H9 (cell line): ENCODE data around the gene TMC2. TPM values are rescaled to one million over a fixed set of nuclear protein-coding genes. Genes with fewer than 3 reads are reported as not detected.

Experiments used
- DNase-seq: peaks from one replicate; pipeline ENCODE4 v3.0.0-alpha.2; 2017
- H2AFZ ChIP-seq: one replicate; pipeline ENCODE4 v1.6.1; 2013; ENCODE audit warnings: mild to moderate bottlenecking, low read length, control low read depth, moderate library complexity
- H2AK5ac ChIP-seq: 2 replicates; pipeline ENCODE4 v1.6.1; 2013; ENCODE audit warnings: low read length, control low read depth, mixed read lengths; ENCODE audit not compliant: insufficient read length
- H2BK120ac ChIP-seq: one replicate; pipeline ENCODE4 v1.6.1; 2013; ENCODE audit warnings: low read depth, mild to moderate bottlenecking, low read length, control low read depth, inconsistent platforms; ENCODE audit not compliant: poor library complexity, severe bottlenecking
- H2BK12ac ChIP-seq: 2 replicates; pipeline ENCODE4 v1.6.1; 2013; ENCODE audit warnings: low read length, control low read depth, mixed read lengths, low read depth; ENCODE audit not compliant: insufficient read length
- H2BK15ac ChIP-seq: 2 replicates; pipeline ENCODE4 v1.6.1; 2013; ENCODE audit warnings: low read depth, low read length, control low read depth
- H2BK20ac ChIP-seq: one replicate; pipeline ENCODE4 v1.6.1; 2013; ENCODE audit warnings: low read depth, mild to moderate bottlenecking, low read length, control low read depth, inconsistent platforms; ENCODE audit not compliant: poor library complexity, severe bottlenecking
- H2BK5ac ChIP-seq: 2 replicates; pipeline ENCODE4 v1.6.1; 2013; ENCODE audit warnings: low read length, control low read depth, mixed read lengths; ENCODE audit not compliant: insufficient read length
- H3K14ac ChIP-seq: 2 replicates; pipeline ENCODE4 v1.6.1; 2013; ENCODE audit warnings: low read length, control low read depth; ENCODE audit not compliant: insufficient read depth
- H3K18ac ChIP-seq: 2 replicates; pipeline ENCODE4 v1.6.1; 2013; ENCODE audit warnings: low read depth, mild to moderate bottlenecking, mixed read lengths, low read length, control low read depth; ENCODE audit not compliant: insufficient read length
- H3K23ac ChIP-seq: 2 replicates; pipeline ENCODE4 v1.6.1; 2013; ENCODE audit warnings: low read length, control low read depth, mixed read lengths, low read depth; ENCODE audit not compliant: insufficient read length
- H3K23me2 ChIP-seq: 2 replicates; pipeline ENCODE4 v1.6.1; 2013; ENCODE audit warnings: low read depth, mild to moderate bottlenecking, mixed read lengths, low read length, control low read depth; ENCODE audit not compliant: insufficient read length, poor library complexity, severe bottlenecking
- H3K27ac ChIP-seq: 2 replicates; pipeline ENCODE4 v1.5.1; 2013; ENCODE audit warnings: low read length, control low read depth, mixed read lengths, low read depth; ENCODE audit not compliant: insufficient read length
- H3K27me3 ChIP-seq: 2 replicates; pipeline ENCODE4 v1.6.1; 2013; ENCODE audit warnings: low read length, control low read depth, inconsistent platforms; ENCODE audit not compliant: insufficient read depth
- H3K4ac ChIP-seq: 2 replicates; pipeline ENCODE4 v1.6.1; 2013; ENCODE audit warnings: low read depth, mild to moderate bottlenecking, control low read depth, inconsistent platforms, low read length, moderate library complexity
- H3K4me1 ChIP-seq: 2 replicates; pipeline ENCODE4 v1.6.1; 2013; ENCODE audit warnings: low read length, control low read depth, inconsistent platforms; ENCODE audit not compliant: insufficient read depth
- H3K4me2 ChIP-seq: 2 replicates; pipeline ENCODE4 v1.6.1; 2013; ENCODE audit warnings: low read length, control low read depth, mixed read lengths; ENCODE audit not compliant: insufficient read length, insufficient read depth
- H3K56ac ChIP-seq: 2 replicates; pipeline ENCODE4 v1.6.1; 2013; ENCODE audit warnings: low read depth, mild to moderate bottlenecking, mixed read lengths, low read length, control low read depth; ENCODE audit not compliant: insufficient read length
- H3K79me1 ChIP-seq: 2 replicates; pipeline ENCODE4 v1.6.1; 2013; ENCODE audit warnings: low read depth, mild to moderate bottlenecking, moderate library complexity, low read length, control low read depth, inconsistent platforms; ENCODE audit not compliant: insufficient read depth, poor library complexity, severe bottlenecking
- H3K79me2 ChIP-seq: 2 replicates; pipeline ENCODE4 v1.6.1; 2013; ENCODE audit warnings: low read length, control low read depth, inconsistent platforms; ENCODE audit not compliant: insufficient read depth
- H3K9ac ChIP-seq: 2 replicates; pipeline ENCODE4 v1.6.1; 2013; ENCODE audit warnings: low read length, control low read depth, mixed read lengths; ENCODE audit not compliant: insufficient read length; ENCODE audit errors: extremely low read depth
- H3K9me3 ChIP-seq: one replicate; pipeline ENCODE4 v1.6.1; 2013; ENCODE audit warnings: low read depth, low read length, inconsistent platforms; ENCODE audit not compliant: control insufficient read depth
- H3T11ph ChIP-seq: one replicate; pipeline ENCODE4 v1.6.1; 2013; ENCODE audit warnings: mild to moderate bottlenecking, low read length, control low read depth, inconsistent platforms
- H4K20me1 ChIP-seq: one replicate; pipeline ENCODE4 v1.6.1; 2013; ENCODE audit not compliant: control insufficient read depth, insufficient read length, insufficient read depth
- H4K5ac ChIP-seq: 2 replicates; pipeline ENCODE4 v1.6.1; 2013; ENCODE audit warnings: low read depth, mild to moderate bottlenecking, mixed read lengths, low read length, control low read depth; ENCODE audit not compliant: insufficient read length
- H4K8ac ChIP-seq: replicated peaks from 2 replicates; pipeline ENCODE4 v1.6.1; 2013; ENCODE audit warnings: low read length, control low read depth, mixed read lengths, low read depth; ENCODE audit not compliant: insufficient read length
- H4K91ac ChIP-seq: 2 replicates; pipeline ENCODE4 v1.6.1; 2013; ENCODE audit warnings: low read depth, mild to moderate bottlenecking, moderate library complexity, mixed read lengths, low read length, control low read depth; ENCODE audit not compliant: insufficient read length
- H3K27ac Mint-ChIP-seq, 3 experiments: 2 replicates in 2 of 3; 3 replicates in 1 of 3; pipeline ENCODE4 v1.8.0; 2020 to 2021; ENCODE audit warnings: mixed read lengths in 3 of 3, mild to moderate bottlenecking in 1 of 3, moderate library complexity in 1 of 3
- H3K27me3 Mint-ChIP-seq: 2 replicates; pipeline ENCODE4 v1.8.0; 2021; ENCODE audit warnings: low read depth, mild to moderate bottlenecking, moderate library complexity, mixed read lengths
- H3K36me3 Mint-ChIP-seq, 3 experiments: 2 replicates in 2 of 3; 3 replicates in 1 of 3; pipeline ENCODE4 v1.8.0; 2020 to 2021; ENCODE audit warnings: low read depth in 3 of 3, mixed read lengths in 3 of 3; ENCODE audit not compliant: insufficient read depth in 1 of 3
- H3K4me1 Mint-ChIP-seq, 2 experiments: 2 replicates each; pipeline ENCODE4 v1.8.0; 2020; ENCODE audit warnings: mixed read lengths in 2 of 2
- H3K4me3 Mint-ChIP-seq, 2 experiments: 2 replicates in 1 of 2; 3 replicates in 1 of 2; pipeline ENCODE4 v1.8.0; 2020 to 2021; ENCODE audit warnings: mild to moderate bottlenecking in 2 of 2, mixed read lengths in 2 of 2, moderate library complexity in 1 of 2
- H3K9me3 Mint-ChIP-seq, 2 experiments: 2 replicates in 1 of 2; 3 replicates in 1 of 2; pipeline ENCODE4 v1.8.0; 2020; ENCODE audit warnings: mild to moderate bottlenecking in 2 of 2, mixed read lengths in 2 of 2, moderate library complexity in 1 of 2
- WGBS: extraction: QIAGEN DNeasy Blood & Tissue Kit; methylation state at CpG from one replicate; pipeline ENCODE4 v1.1.7; 2013; ENCODE audit warnings: missing lambda C conversion rate, low lambda C conversion rate, mixed read lengths; ENCODE audit not compliant: insufficient read length; ENCODE audit errors: extremely low coverage; 5-methylcytosine and 5-hydroxymethylcytosine counted together
- total RNA-seq: library from RNA; stranded (reverse); gene quantifications from 2 replicates; pipeline ENCODE4 v1.2.1, GENCODE V29; 2021
- TF ChIP-seq, protein P1 (sequence below): fragments of 200-600 bp; sonication (generic); conservative IDR thresholded peaks from 3 replicates; pipeline ENCODE4 v1.8.0; 2021; ENCODE audit warnings: antibody characterized with exemption, mild to moderate bottlenecking

Gene TMC2
- total RNA-seq, 1 experiment from 2014 or later = not detected

GRCh38 chr20:2690718-2691117 is 154.3 kb downstream of the TMC2 start:
- TF ChIP-seq, protein P1, sequence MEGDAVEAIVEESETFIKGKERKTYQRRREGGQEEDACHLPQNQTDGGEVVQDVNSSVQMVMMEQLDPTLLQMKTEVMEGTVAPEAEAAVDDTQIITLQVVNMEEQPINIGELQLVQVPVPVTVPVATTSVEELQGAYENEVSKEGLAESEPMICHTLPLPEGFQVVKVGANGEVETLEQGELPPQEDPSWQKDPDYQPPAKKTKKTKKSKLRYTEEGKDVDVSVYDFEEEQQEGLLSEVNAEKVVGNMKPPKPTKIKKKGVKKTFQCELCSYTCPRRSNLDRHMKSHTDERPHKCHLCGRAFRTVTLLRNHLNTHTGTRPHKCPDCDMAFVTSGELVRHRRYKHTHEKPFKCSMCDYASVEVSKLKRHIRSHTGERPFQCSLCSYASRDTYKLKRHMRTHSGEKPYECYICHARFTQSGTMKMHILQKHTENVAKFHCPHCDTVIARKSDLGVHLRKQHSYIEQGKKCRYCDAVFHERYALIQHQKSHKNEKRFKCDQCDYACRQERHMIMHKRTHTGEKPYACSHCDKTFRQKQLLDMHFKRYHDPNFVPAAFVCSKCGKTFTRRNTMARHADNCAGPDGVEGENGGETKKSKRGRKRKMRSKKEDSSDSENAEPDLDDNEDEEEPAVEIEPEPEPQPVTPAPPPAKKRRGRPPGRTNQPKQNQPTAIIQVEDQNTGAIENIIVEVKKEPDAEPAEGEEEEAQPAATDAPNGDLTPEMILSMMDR = no peak
- H2BK15ac ChIP-seq = no peak overlapping the region
- no peak overlapping the region for H3K4ac ChIP-seq
- no peak overlapping the region for H3T11ph ChIP-seq
- no peak overlapping the region for H3K9ac ChIP-seq
- H3K18ac ChIP-seq = no peak overlapping the region
- no peaks in the 10 kb centered on the region for H3K79me2 ChIP-seq
- H4K5ac ChIP-seq = no peak overlapping the region
- peaks cover 4% of the 10 kb centered on the region for H3K23me2 ChIP-seq
- H2BK12ac ChIP-seq = no peak overlapping the region
- no peak overlapping the region for H3K27ac Mint-ChIP-seq
- H3K9me3 Mint-ChIP-seq = peaks cover 2 to 3% of the 10 kb centered on the region in 2 experiments
- no peak overlapping the region for H2AK5ac ChIP-seq
- no peak overlapping the region for H3K27ac ChIP-seq
- no peak overlapping the region for H3K56ac ChIP-seq
- H3K4me1 ChIP-seq = no peaks in the 10 kb centered on the region
- no peak overlapping the region for H2BK20ac ChIP-seq
- peaks cover 0 to 5% (median 0%) of the 10 kb centered on the region in 3 experiments; a peak in 2 of 7 replicates for H3K36me3 Mint-ChIP-seq
- peaks cover 86% of the 10 kb centered on the region for H3K27me3 Mint-ChIP-seq
- H4K8ac ChIP-seq = no peak overlapping the region
- peaks cover 52% of the 10 kb centered on the region for H3K27me3 ChIP-seq
- H4K91ac ChIP-seq = no peak overlapping the region
- no peak overlapping the region for H3K4me3 Mint-ChIP-seq
- H3K79me1 ChIP-seq = no peaks in the 10 kb centered on the region
- H3K9me3 ChIP-seq = no peaks in the 10 kb centered on the region
- no CpG with 5 or more reads among the region's 6 CpGs for WGBS
- no peak overlapping the region for H2BK5ac ChIP-seq
- H4K20me1 ChIP-seq = peaks cover 4% of the 10 kb centered on the region
- H3K23ac ChIP-seq = no peak overlapping the region
- no peak overlapping the region for H3K14ac ChIP-seq
- H2BK120ac ChIP-seq = no peak overlapping the region
- peaks cover 20 to 35% of the 10 kb centered on the region in 2 experiments for H3K4me1 Mint-ChIP-seq
- DNase-seq = no peak
- no peak overlapping the region for H2AFZ ChIP-seq
- H3K4me2 ChIP-seq = no peak overlapping the region
